Measurements from ENCODE around the gene MAPK8IP3.

The MAPK8IP3 gene

GRCh38 chr16:1763521-1764511, 57.8 kb downstream of the MAPK8IP3 start:
- TF ChIP-seq CTCF (IDR thresholded peaks at IDR 0.05; ENCODE audit: insufficient read depth, low read length) (no peak), SPI1 (IDR thresholded peaks at IDR 0.05; ENCODE audit: borderline replicate concordance, low read depth) (no peak), POLR2AphosphoS5 (IDR thresholded peaks at IDR 0.05; ENCODE audit: low read depth) (no peak), REST (IDR thresholded peaks at IDR 0.05; ENCODE audit: insufficient replicate concordance, low read depth) (no peak), GABPA (IDR thresholded peaks at IDR 0.05; ENCODE audit: low read depth) (no peak)
- Histone ChIP-seq H3K27me3 (ENCODE audit: insufficient read depth, poor library complexity, severe bottlenecking) (no peaks in the 10 kb centered on the region), H3K4me3 (replicated peaks; ENCODE audit: insufficient read depth, low read length) (no peak overlapping the region), H3K27ac (replicated peaks) (no peak overlapping the region)
- DNase-seq (ENCODE audit: low read depth in 1 of 2, low spot score in 1 of 2) = no peak

- no peak for DNase-seq (ENCODE audit: low read depth in 1 of 2, low spot score in 1 of 2)
- Histone ChIP-seq H3K4me3 (replicated peaks; ENCODE audit: insufficient read depth, low read length) (no peak overlapping the region), H3K27me3 (ENCODE audit: insufficient read depth, poor library complexity, severe bottlenecking) (no peaks in the 10 kb centered on the region), H3K27ac (replicated peaks) (no peak overlapping the region)
- no peak for TF ChIP-seq SPI1 (IDR thresholded peaks at IDR 0.05; ENCODE audit: borderline replicate concordance, low read depth)
- no peak for TF ChIP-seq CTCF (IDR thresholded peaks at IDR 0.05; ENCODE audit: insufficient read depth, low read length)
- no peak for TF ChIP-seq POLR2AphosphoS5 (IDR thresholded peaks at IDR 0.05; ENCODE audit: low read depth)
- no peak for TF ChIP-seq GABPA (IDR thresholded peaks at IDR 0.05; ENCODE audit: low read depth)
- TF ChIP-seq REST (IDR thresholded peaks at IDR 0.05; ENCODE audit: insufficient replicate concordance, low read depth) = no peak
Measured at GRCh38 chr16:1764971-1765370, 59.0 kb downstream of the MAPK8IP3 start.

- Histone ChIP-seq H3K27me3 (ENCODE audit: insufficient read depth, poor library complexity, severe bottlenecking) (no peaks in the 10 kb centered on the region), H3K27ac (replicated peaks) (no peak overlapping the region), H3K4me3 (replicated peaks; ENCODE audit: insufficient read depth, low read length) (no peak overlapping the region)
- TF ChIP-seq REST (IDR thresholded peaks at IDR 0.05; ENCODE audit: insufficient replicate concordance, low read depth) (no peak), SPI1 (IDR thresholded peaks at IDR 0.05; ENCODE audit: borderline replicate concordance, low read depth) (no peak), GABPA (IDR thresholded peaks at IDR 0.05; ENCODE audit: low read depth) (no peak), POLR2AphosphoS5 (IDR thresholded peaks at IDR 0.05; ENCODE audit: low read depth) (no peak), CTCF (IDR thresholded peaks at IDR 0.05; ENCODE audit: insufficient read depth, low read length) (no peak)
- no peak for DNase-seq (ENCODE audit: low read depth in 1 of 2, low spot score in 1 of 2)
Measured at GRCh38 chr16:1765826-1766225, 59.8 kb downstream of the MAPK8IP3 start.
